MG63 (cell line): ENCODE results near the gene TSPAN15. TPM values are rescaled to one million over a fixed set of nuclear protein-coding genes. Genes with fewer than 3 reads are reported as not detected.
"Not testable (repeated sequence)": the region's sequence is repeated elsewhere in the genome, so short reads cannot be mapped to it uniquely, and the experiment has no call there.

Experiments
- DNase-seq: peaks from one replicate; pipeline ENCODE4 v3.0.0-alpha.2; 2020
- H3K27me3 ChIP-seq: fragments of 250-450 bp; sonication (Bioruptor Pico); 2 replicates; pipeline ENCODE4 v1.5.1; 2020; ENCODE audit warnings: mild to moderate bottlenecking, moderate library complexity
- H3K36me3 ChIP-seq: fragments of 250-450 bp; sonication (Bioruptor Pico); 2 replicates; pipeline ENCODE4 v1.5.1; 2020; ENCODE audit warnings: mild to moderate bottlenecking, moderate library complexity
- H3K4me3 ChIP-seq: fragments of 250-450 bp; sonication (Bioruptor Pico); 2 replicates; pipeline ENCODE4 v1.5.1; 2020; ENCODE audit warnings: mild to moderate bottlenecking, moderate library complexity
- H3K9me3 ChIP-seq: fragments of 250-450 bp; sonication (Bioruptor Pico); 2 replicates; pipeline ENCODE4 v1.5.1; 2020; ENCODE audit warnings: mild to moderate bottlenecking, moderate library complexity
- total RNA-seq: library from RNA; depleted of rRNA; stranded (reverse); fragments of >200 nt; shearing (Covaris generic); gene quantifications from 2 replicates; pipeline ENCODE4 v1.2.3, GENCODE V29; 2014; ENCODE audit warnings: low replicate concordance

Gene TSPAN15
- total RNA-seq, 1 experiment from 2014 or later = 7.5 TPM

GRCh38 chr10:69434169-69434568 lies 17.1 kb upstream of the TSPAN15 start:
- no peak overlapping the region for H3K4me3 ChIP-seq
- no peaks in the 10 kb centered on the region for H3K36me3 ChIP-seq
- no peak for DNase-seq
- peaks cover 3% of the 10 kb centered on the region; the same call in 1 of the 2 replicates for H3K9me3 ChIP-seq
- H3K27me3 ChIP-seq = no peaks in the 10 kb centered on the region

GRCh38 chr10:69434926-69435325 lies 16.3 kb upstream of the TSPAN15 start:
- Histone ChIP-seq H3K27me3 (no peaks in the 10 kb centered on the region), H3K9me3 (peaks cover 3% of the 10 kb centered on the region; the same call in 1 of the 2 replicates), H3K36me3 (no peaks in the 10 kb centered on the region), H3K4me3 (no peak overlapping the region)
- no peak for DNase-seq

- H3K27me3 ChIP-seq = no peaks in the 10 kb centered on the region
- H3K9me3 ChIP-seq = peaks cover 3% of the 10 kb centered on the region; the same call in 1 of the 2 replicates
- DNase-seq = no peak
- no peak overlapping the region for H3K4me3 ChIP-seq
- no peaks in the 10 kb centered on the region for H3K36me3 ChIP-seq
These were observed 15.2 kb upstream of the TSPAN15 start for GRCh38 chr10:69435966-69436520.

GRCh38 chr10:69437321-69438259 lies 13.7 kb upstream of the TSPAN15 start:
- no peak overlapping the region for H3K4me3 ChIP-seq
- DNase-seq = no peak
- peaks cover 3% of the 10 kb centered on the region; the same call in 1 of the 2 replicates for H3K9me3 ChIP-seq
- no peaks in the 10 kb centered on the region for H3K27me3 ChIP-seq
- no peaks in the 10 kb centered on the region for H3K36me3 ChIP-seq

GRCh38 chr10:69438536-69439349 lies 12.5 kb upstream of the TSPAN15 start:
- Histone ChIP-seq H3K27me3 (no peaks in the 10 kb centered on the region), H3K9me3 (peaks cover 3% of the 10 kb centered on the region; the same call in 1 of the 2 replicates), H3K36me3 (no peaks in the 10 kb centered on the region), H3K4me3 (no peak overlapping the region)
- peak; percentile 53 for DNase-seq

- H3K9me3 ChIP-seq = peaks cover 3% of the 10 kb centered on the region; the same call in 1 of the 2 replicates
- H3K4me3 ChIP-seq = no peak overlapping the region
- no peaks in the 10 kb centered on the region for H3K27me3 ChIP-seq
- no peaks in the 10 kb centered on the region for H3K36me3 ChIP-seq
- peak; percentile 98 for DNase-seq
These were observed 11.9 kb upstream of the TSPAN15 start for GRCh38 chr10:69439350-69439739.

GRCh38 chr10:69439813-69440506 lies 11.3 kb upstream of the TSPAN15 start:
- no peaks in the 10 kb centered on the region for H3K36me3 ChIP-seq
- H3K27me3 ChIP-seq = no peaks in the 10 kb centered on the region
- no peak overlapping the region for H3K4me3 ChIP-seq
- peak; percentile 67 for DNase-seq
- H3K9me3 ChIP-seq = no peaks in the 10 kb centered on the region

- Histone ChIP-seq H3K9me3 (no peaks in the 10 kb centered on the region), H3K27me3 (no peaks in the 10 kb centered on the region), H3K4me3 (no peak overlapping the region), H3K36me3 (no peaks in the 10 kb centered on the region)
- DNase-seq = no peak
These were observed 7.9 kb upstream of the TSPAN15 start for GRCh38 chr10:69443354-69443753.

- no peak overlapping the region for H3K4me3 ChIP-seq
- no peaks in the 10 kb centered on the region for H3K9me3 ChIP-seq
- no peaks in the 10 kb centered on the region for H3K27me3 ChIP-seq
- DNase-seq = peak; percentile 69
- no peaks in the 10 kb centered on the region for H3K36me3 ChIP-seq
These were observed 6.2 kb upstream of the TSPAN15 start for GRCh38 chr10:69445041-69445440.

GRCh38 chr10:69446229-69446628 lies 5.0 kb upstream of the TSPAN15 start:
- no peak overlapping the region for H3K4me3 ChIP-seq
- DNase-seq = no peak
- no peaks in the 10 kb centered on the region for H3K9me3 ChIP-seq
- H3K27me3 ChIP-seq = no peaks in the 10 kb centered on the region
- no peaks in the 10 kb centered on the region for H3K36me3 ChIP-seq

GRCh38 chr10:69446650-69447151 lies 4.6 kb upstream of the TSPAN15 start:
- no peaks in the 10 kb centered on the region for H3K27me3 ChIP-seq
- H3K9me3 ChIP-seq = no peaks in the 10 kb centered on the region
- no peaks in the 10 kb centered on the region for H3K36me3 ChIP-seq
- H3K4me3 ChIP-seq = no peak overlapping the region
- DNase-seq = peak; percentile 65

GRCh38 chr10:69449841-69450240 lies 1.4 kb upstream of the TSPAN15 start:
- Histone ChIP-seq H3K36me3 (no peaks in the 10 kb centered on the region), H3K9me3 (no peaks in the 10 kb centered on the region), H3K27me3 (no peaks in the 10 kb centered on the region), H3K4me3 (no peak overlapping the region)
- peak; percentile 79 for DNase-seq

- H3K4me3 ChIP-seq, H3K27me3 ChIP-seq, H3K36me3 ChIP-seq, H3K9me3 ChIP-seq, DNase-seq: not testable (repeated sequence)
These were observed 870 bp upstream of the TSPAN15 start for GRCh38 chr10:69450395-69450794.

GRCh38 chr10:69451784-69452251 lies 553 bp downstream of the TSPAN15 start:
- H3K4me3 ChIP-seq = peak overlapping the region; percentile 46
- H3K36me3 ChIP-seq = no peaks in the 10 kb centered on the region
- no peaks in the 10 kb centered on the region for H3K27me3 ChIP-seq
- H3K9me3 ChIP-seq = no peaks in the 10 kb centered on the region
- no peak for DNase-seq

- Histone ChIP-seq H3K9me3 (no peaks in the 10 kb centered on the region), H3K4me3 (no peak overlapping the region), H3K36me3 (no peaks in the 10 kb centered on the region), H3K27me3 (no peaks in the 10 kb centered on the region)
- no peak for DNase-seq
These were observed 1.6 kb downstream of the TSPAN15 start for GRCh38 chr10:69452676-69453415.

GRCh38 chr10:69453795-69454194 lies 2.5 kb downstream of the TSPAN15 start:
- Histone ChIP-seq H3K4me3 (no peak overlapping the region), H3K36me3 (no peaks in the 10 kb centered on the region)

More at GRCh38 chr10:69453795-69454194, 2.5 kb downstream of the TSPAN15 start:
- no peaks in the 10 kb centered on the region for H3K9me3 ChIP-seq
- no peaks in the 10 kb centered on the region for H3K27me3 ChIP-seq
- DNase-seq = peak; percentile 58
